Breast epithelium (tissue), 4 donors: Measurements from ENCODE around the gene RNF121. TPM values are rescaled to one million over a fixed set of nuclear protein-coding genes. Genes with fewer than 3 reads are reported as not detected.

Experiments
- DNase-seq, 2 donors: peaks; one replicate each; pipeline ENCODE4 v3.0.0-alpha.2; 2019; ENCODE audit warnings: low spot score in 2 of 2
- H3K27ac ChIP-seq, 2 donors: fragments of 200-600 bp; sonication (generic) in 1 of 2; one replicate each; pipeline ENCODE4 v1.5.1; 2016 to 2019; ENCODE audit warnings: mild to moderate bottlenecking in 1 of 2
- H3K27me3 ChIP-seq, 2 donors: fragments of 200-600 bp; sonication (generic) in 1 of 2; one replicate each; pipeline versions ENCODE4 v1.5.1 to v1.6.0; 2017 to 2019; ENCODE audit warnings: control low read depth in 1 of 2, mild to moderate bottlenecking in 1 of 2
- H3K36me3 ChIP-seq: fragments of 200-600 bp; one replicate; pipeline ENCODE4 v1.5.1; 2019
- H3K4me1 ChIP-seq, 2 donors: fragments of 200-600 bp; sonication (generic); one replicate each; pipeline ENCODE4 v1.5.1; 2016 to 2019; ENCODE audit warnings: control low read depth in 1 of 2
- H3K4me3 ChIP-seq, 3 donors: fragments of 200-600 bp; sonication (generic); 1 replicate in 2 of 3; 2 replicates in 1 of 3; pipeline ENCODE4 v1.5.1; 2016 to 2019; ENCODE audit warnings: mild to moderate bottlenecking in 3 of 3, moderate library complexity in 2 of 3
- H3K9me3 ChIP-seq, 2 donors: fragments of 200-600 bp; sonication (generic) in 1 of 2; one replicate each; pipeline ENCODE4 v1.5.1; 2016 to 2019; ENCODE audit warnings: control low read depth in 1 of 2
- CTCF ChIP-seq, 3 donors: fragments of 450-650 bp; IDR thresholded peaks; one replicate each; pipeline ENCODE4 v1.5.1; 2016 to 2017; ENCODE audit warnings: antibody characterized with exemption in 3 of 3, mild to moderate bottlenecking in 3 of 3, moderate library complexity in 3 of 3
- POLR2A ChIP-seq: fragments of 450-650 bp; IDR thresholded peaks from one replicate; pipeline ENCODE4 v1.6.1; 2016; ENCODE audit warnings: antibody characterized with exemption, mild to moderate bottlenecking, moderate library complexity
- POLR2AphosphoS5 ChIP-seq, 3 donors: sonication (generic); formaldehyde crosslinking; IDR thresholded peaks; one replicate each; pipeline ENCODE4 v1.6.1; 2017; ENCODE audit warnings: antibody characterized with exemption in 3 of 3
- intact Hi-C: fragments of 100-400 bp; cut with DNase I; formaldehyde crosslinking; loops from one replicate; pipeline ENCODE4 v1.15.1; 2023; ENCODE audit warnings: low total_unique reads
- total RNA-seq, 3 donors: library from RNA; depleted of rRNA; stranded (reverse); fragments of >200 nt; gene quantifications; one replicate each; pipeline ENCODE4 v1.1.0, GENCODE V29; 2016

Gene RNF121
- total RNA-seq, 3 donors from 2014 or later, result 21.8 to 39.0 (median 37.3) TPM

- peaks cover 3 to 6% of the 10 kb centered on the region in 2 donors for H3K4me1 ChIP-seq
- no peaks in the 10 kb centered on the region for H3K36me3 ChIP-seq
- H3K27ac ChIP-seq, result no peak overlapping the region
- H3K9me3 ChIP-seq, result no peaks in the 10 kb centered on the region
- TF ChIP-seq CTCF (IDR thresholded peaks at IDR 0.05), result no peak
- TF ChIP-seq POLR2A, result no peak
- TF ChIP-seq POLR2AphosphoS5 (IDR thresholded peaks at IDR 0.05), result no peak
- peak overlapping the region in 1 of 3 donors; percentile 94 for H3K4me3 ChIP-seq
- intact Hi-C loops, result no loop called here
- DNase-seq, result no peak
- H3K27me3 ChIP-seq, result no peaks in the 10 kb centered on the region
Measured at GRCh38 chr11:71930556-71931244, 1.9 kb downstream of the RNF121 start.

GRCh38 chr11:71931245-71931602, 2.4 kb downstream of the RNF121 start:
- peaks cover 3 to 6% of the 10 kb centered on the region in 2 donors for H3K4me1 ChIP-seq
- TF ChIP-seq POLR2A (no peak), CTCF (IDR thresholded peaks at IDR 0.05) (no peak), POLR2AphosphoS5 (IDR thresholded peaks at IDR 0.05) (no peak)
- H3K36me3 ChIP-seq, result no peaks in the 10 kb centered on the region
- no peaks in the 10 kb centered on the region for H3K9me3 ChIP-seq
- no peak overlapping the region for H3K4me3 ChIP-seq
- DNase-seq, result no peak
- H3K27ac ChIP-seq, result no peak overlapping the region
- intact Hi-C loops, result no loop called here
- H3K27me3 ChIP-seq, result no peaks in the 10 kb centered on the region

- TF ChIP-seq POLR2A (no peak), CTCF (IDR thresholded peaks at IDR 0.05) (no peak)
- no peak for DNase-seq
- H3K4me1 ChIP-seq, result peaks cover 3 to 6% of the 10 kb centered on the region in 2 donors
- H3K27me3 ChIP-seq, result no peaks in the 10 kb centered on the region
- H3K9me3 ChIP-seq, result no peaks in the 10 kb centered on the region
- H3K27ac ChIP-seq, result no peak overlapping the region
- H3K36me3 ChIP-seq, result no peaks in the 10 kb centered on the region
- intact Hi-C loops, result no loop called here
- H3K4me3 ChIP-seq, result no peak overlapping the region
Measured at GRCh38 chr11:71933141-71933933, 4.5 kb downstream of the RNF121 start.

- DNase-seq, result no peak
- Histone ChIP-seq H3K4me3 (no peak overlapping the region), H3K27me3 (no peaks in the 10 kb centered on the region), H3K36me3 (no peaks in the 10 kb centered on the region), H3K9me3 (no peaks in the 10 kb centered on the region), H3K27ac (no peak overlapping the region), H3K4me1 (peaks cover 3 to 6% of the 10 kb centered on the region in 2 donors)
- TF ChIP-seq CTCF (IDR thresholded peaks at IDR 0.05), result no peak
- no peak for TF ChIP-seq POLR2AphosphoS5 (IDR thresholded peaks at IDR 0.05)
- TF ChIP-seq POLR2A, result no peak
- intact Hi-C loops, result no loop called here
Measured at GRCh38 chr11:71934213-71934612, 5.4 kb downstream of the RNF121 start.

- Histone ChIP-seq H3K4me1 (no peaks in the 10 kb centered on the region), H3K4me3 (no peak overlapping the region), H3K27me3 (no peaks in the 10 kb centered on the region), H3K27ac (no peak overlapping the region), H3K9me3 (no peaks in the 10 kb centered on the region), H3K36me3 (no peaks in the 10 kb centered on the region)
- TF ChIP-seq CTCF (IDR thresholded peaks at IDR 0.05) (no peak), POLR2A (no peak), POLR2AphosphoS5 (IDR thresholded peaks at IDR 0.05) (no peak)
- intact Hi-C loops, result no loop called here
- no peak for DNase-seq
Measured at GRCh38 chr11:71935338-71935925, 6.6 kb downstream of the RNF121 start.
